Upper lobe of right lung (tissue), 1 donor: ENCODE results near the gene CMC1. TPM values are rescaled to one million over a fixed set of nuclear protein-coding genes. Genes with fewer than 3 reads are reported as not detected.
A peak's percentile ranks its signal among the peaks of the same experiment; 100 is the strongest.

Source experiments
- ATAC-seq: fragments of 200-7000 bp; cut with Tn5 transposase; one replicate; pipeline ENCODE4 v1.9.1; 2020; ENCODE audit warnings: mild to moderate bottlenecking, moderate library complexity
- DNase-seq: peaks from one replicate; pipeline ENCODE4 v3.0.0-alpha.2; 2020
- H3K27ac ChIP-seq: fragments of 200-600 bp; one replicate; pipeline ENCODE4 v1.8.0; 2022
- H3K27me3 ChIP-seq: fragments of 200-600 bp; one replicate; pipeline ENCODE4 v1.8.0; 2022; ENCODE audit warnings: mild to moderate bottlenecking
- H3K36me3 ChIP-seq: fragments of 200-600 bp; one replicate; pipeline ENCODE4 v1.8.0; 2022
- H3K4me1 ChIP-seq: fragments of 200-600 bp; one replicate; pipeline ENCODE4 v1.8.0; 2022
- H3K4me3 ChIP-seq: fragments of 200-600 bp; one replicate; pipeline ENCODE4 v1.8.0; 2022; ENCODE audit warnings: mild to moderate bottlenecking
- H3K9me3 ChIP-seq: fragments of 200-600 bp; one replicate; pipeline ENCODE4 v1.8.0; 2022
- intact Hi-C: fragments of 100-400 bp; cut with DNase I; formaldehyde crosslinking; loops from one replicate; pipeline ENCODE4 v1.11.0; 2022
- total RNA-seq: library from RNA; stranded (reverse); fragmentation: NEBNext Ultra II Directional; extraction: Animal tissue kit (Norgen Biotek cat#: 25700); gene quantifications from one replicate; pipeline ENCODE4 v1.2.1, GENCODE V29; 2021
- TF ChIP-seq, protein P1 (sequence below): fragments of 200-600 bp; IDR thresholded peaks from one replicate; pipeline ENCODE4 v1.8.0; 2022; ENCODE audit warnings: antibody characterized with exemption
- donor health status: DM: no; HTN: yes; CAD: no; lungs with severe emphysema.

The CMC1 gene
- total RNA-seq, 1 donor from 2014 or later, result 17.8 TPM

DNA sequence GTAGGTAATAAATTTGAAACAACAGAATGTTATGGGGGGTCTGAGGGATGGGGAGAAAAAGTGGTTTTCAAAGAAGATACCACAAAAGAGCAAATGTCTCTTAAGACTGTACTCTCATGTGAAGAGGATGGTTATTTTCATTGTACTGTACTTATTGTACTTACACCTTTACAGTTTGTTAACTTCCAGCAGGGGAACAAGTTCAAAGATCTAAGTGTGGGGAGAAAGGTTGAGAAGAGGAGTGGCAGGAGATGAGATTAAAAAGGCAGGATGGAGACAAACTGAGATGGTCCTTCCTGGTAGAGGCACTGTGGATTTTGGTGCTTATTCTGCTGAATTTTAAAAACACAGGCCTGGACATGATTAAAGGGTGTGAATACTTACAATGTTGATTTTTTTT is 101.7 kb downstream of the CMC1 start:
- Histone ChIP-seq H3K27ac (no peak overlapping the region), H3K36me3 (peaks cover 12% of the 10 kb centered on the region), H3K27me3 (no peaks in the 10 kb centered on the region), H3K4me3 (peak overlapping the region; percentile 1), H3K9me3 (no peaks in the 10 kb centered on the region), H3K4me1 (peaks cover 48% of the 10 kb centered on the region)
- ATAC-seq, result no peak
- intact Hi-C loops, result no loop called here
- no peak for DNase-seq
- TF ChIP-seq, protein P1, sequence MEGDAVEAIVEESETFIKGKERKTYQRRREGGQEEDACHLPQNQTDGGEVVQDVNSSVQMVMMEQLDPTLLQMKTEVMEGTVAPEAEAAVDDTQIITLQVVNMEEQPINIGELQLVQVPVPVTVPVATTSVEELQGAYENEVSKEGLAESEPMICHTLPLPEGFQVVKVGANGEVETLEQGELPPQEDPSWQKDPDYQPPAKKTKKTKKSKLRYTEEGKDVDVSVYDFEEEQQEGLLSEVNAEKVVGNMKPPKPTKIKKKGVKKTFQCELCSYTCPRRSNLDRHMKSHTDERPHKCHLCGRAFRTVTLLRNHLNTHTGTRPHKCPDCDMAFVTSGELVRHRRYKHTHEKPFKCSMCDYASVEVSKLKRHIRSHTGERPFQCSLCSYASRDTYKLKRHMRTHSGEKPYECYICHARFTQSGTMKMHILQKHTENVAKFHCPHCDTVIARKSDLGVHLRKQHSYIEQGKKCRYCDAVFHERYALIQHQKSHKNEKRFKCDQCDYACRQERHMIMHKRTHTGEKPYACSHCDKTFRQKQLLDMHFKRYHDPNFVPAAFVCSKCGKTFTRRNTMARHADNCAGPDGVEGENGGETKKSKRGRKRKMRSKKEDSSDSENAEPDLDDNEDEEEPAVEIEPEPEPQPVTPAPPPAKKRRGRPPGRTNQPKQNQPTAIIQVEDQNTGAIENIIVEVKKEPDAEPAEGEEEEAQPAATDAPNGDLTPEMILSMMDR, result no peak

DNA sequence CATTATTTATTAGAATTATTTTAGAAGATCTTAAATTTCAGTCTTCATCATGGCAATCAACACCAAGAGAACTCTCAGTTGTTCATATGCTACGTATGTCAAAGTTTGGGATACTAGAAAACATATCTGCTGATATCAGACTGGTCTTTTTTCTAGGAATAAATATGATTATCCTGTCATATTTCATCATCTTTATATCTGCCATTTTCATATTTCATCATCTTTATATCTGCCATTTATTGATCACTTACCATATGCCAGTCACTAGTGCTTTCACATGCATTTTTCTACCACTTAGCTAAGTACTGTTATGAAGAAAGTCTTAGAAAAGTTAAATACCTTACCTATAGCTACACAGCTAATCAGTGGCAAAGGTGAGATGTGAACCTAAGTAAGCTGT is 104.3 kb downstream of the CMC1 start:
- TF ChIP-seq, protein P1, result no peak
- Histone ChIP-seq H3K36me3 (no peaks in the 10 kb centered on the region), H3K27ac (no peak overlapping the region), H3K4me1 (peaks cover 48% of the 10 kb centered on the region), H3K9me3 (no peaks in the 10 kb centered on the region), H3K4me3 (peak overlapping the region; percentile 82), H3K27me3 (no peaks in the 10 kb centered on the region)
- no peak for DNase-seq
- ATAC-seq, result no peak
- intact Hi-C loops, result no loop called here

DNA sequence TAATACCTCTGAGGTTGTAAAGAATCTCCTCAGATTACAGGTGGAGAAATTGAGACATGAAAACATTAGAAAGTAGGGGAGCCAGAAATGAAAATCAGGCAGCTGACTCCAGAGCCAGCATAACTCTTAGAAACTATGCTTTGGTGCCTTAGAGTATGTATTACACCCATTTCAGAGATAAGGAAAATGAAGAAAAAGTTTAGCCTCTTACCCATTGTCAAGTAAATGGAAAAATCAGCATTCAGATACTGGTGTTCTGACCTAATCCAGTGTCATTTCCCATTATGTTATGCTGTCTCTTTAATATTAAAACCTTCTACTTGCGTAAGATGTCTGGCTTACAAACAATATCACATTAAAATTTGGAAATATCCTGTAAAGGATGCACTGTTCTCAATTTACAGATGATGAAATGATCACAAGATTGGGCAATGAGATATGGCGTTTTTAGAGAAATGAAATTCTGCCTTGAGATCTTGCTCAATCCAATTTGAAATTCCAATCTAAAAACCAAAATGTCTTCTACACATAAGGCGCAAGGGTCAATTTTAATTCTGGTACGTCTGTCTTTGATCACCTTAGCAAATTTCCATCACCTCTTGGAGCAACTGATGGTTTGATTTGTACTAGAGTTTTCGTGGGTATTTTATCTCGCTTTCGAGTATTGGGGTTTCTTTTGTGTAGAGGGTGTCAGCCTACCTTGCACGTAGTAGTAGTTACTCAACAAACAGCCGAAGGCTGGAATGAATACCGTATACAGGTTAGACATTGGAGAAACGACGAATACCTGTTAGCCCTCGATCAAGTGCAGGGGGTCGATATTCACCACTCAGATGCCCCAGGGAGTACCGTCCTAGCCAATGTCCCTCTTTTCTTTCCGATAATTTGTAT is 106.2 kb downstream of the CMC1 start:
- H3K9me3 ChIP-seq, result no peaks in the 10 kb centered on the region
- peak overlapping the region; percentile 82 for H3K4me3 ChIP-seq
- peak overlapping the region; percentile 100 for H3K27ac ChIP-seq
- no peaks in the 10 kb centered on the region for H3K27me3 ChIP-seq
- H3K4me1 ChIP-seq, result peaks cover 42% of the 10 kb centered on the region
- DNase-seq (no peak), ATAC-seq (no peak)
- TF ChIP-seq, protein P1, result no peak
- no peaks in the 10 kb centered on the region for H3K36me3 ChIP-seq
- intact Hi-C loops, result no loop called here

DNA sequence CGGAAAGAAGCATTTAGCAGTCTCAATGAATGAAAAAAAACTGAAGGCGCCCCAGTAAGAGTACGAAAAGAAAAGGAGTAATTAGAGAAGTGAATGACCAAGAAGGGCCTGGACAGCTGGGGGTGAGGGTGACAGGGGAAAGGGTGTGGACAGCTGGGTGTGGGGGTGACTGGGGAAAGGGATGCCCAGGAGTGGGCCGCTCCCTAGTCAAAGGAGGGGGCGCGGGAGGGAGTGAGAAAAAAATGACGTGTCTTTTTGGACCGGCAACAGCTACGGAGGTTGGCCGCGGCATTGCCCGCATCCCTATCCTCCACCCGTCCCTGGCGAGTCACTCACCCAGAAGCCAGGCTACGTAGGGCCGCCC is 106.8 kb downstream of the CMC1 start:
- ATAC-seq, result peak; percentile 89
- TF ChIP-seq, protein P1, result no peak

DNA sequence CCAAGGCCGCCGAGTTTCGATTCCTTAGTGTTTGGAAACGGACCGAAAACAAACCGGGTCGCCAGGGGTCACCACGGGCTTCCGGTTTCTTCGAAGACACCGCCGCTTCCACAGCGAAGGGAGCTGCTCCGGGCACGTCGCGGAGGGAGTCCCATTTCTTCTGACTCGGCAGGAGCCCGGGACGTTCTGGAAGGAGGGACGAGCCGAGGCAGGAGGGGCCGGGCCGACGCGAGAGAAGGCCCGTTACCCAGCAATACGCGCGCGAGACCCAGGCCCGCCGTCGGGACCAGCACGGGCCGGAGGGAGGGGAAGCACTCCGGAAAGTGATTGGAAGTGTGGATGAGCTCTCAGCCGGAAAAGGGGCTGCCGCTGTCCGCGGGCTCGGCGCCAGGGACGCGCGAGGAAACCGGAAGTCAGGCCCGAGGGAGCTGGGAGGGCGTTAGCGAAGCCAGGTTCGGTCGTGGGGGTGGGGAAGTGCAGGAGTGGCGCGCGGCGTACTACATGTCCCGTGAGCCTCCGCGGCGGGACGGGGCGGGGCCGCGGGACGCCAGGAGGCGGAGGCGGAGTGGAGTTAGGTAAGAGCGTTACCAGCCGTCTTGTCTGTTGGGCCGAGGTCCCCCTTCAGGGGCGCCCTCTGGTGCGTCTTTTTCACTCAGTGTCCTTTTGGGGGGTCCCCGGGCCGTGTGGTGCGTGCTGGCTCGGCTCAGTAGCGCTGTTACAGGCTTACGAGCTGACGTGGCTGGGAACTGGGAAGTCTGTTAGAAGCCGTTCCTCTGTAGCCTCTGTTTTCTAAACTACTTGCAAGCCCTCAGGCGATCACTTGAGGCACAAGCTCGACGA is 107.4 kb downstream of the CMC1 start, which contains the start of the genes AZI2 and ZCWPW2:
TSS of gene AZI2 (minus strand) at position 196 of the 840 bp plus-strand sequence. CDS start 8,207 bp downstream, outside the sequence.
TSS of gene ZCWPW2 (plus strand) at position 93 of the 840 bp plus-strand sequence. CDS start 64,348 bp downstream, outside the sequence.
- Histone ChIP-seq H3K36me3 (no peaks in the 10 kb centered on the region), H3K27ac (peak within 1 kb of the TSS; percentile 100), H3K9me3 (peaks cover 5% of the 10 kb centered on the region), H3K4me1 (peaks cover 32% of the 10 kb centered on the region), H3K4me3 (peak within 1 kb of the TSS; percentile 82), H3K27me3 (no peaks in the 10 kb centered on the region)
- TF ChIP-seq, protein P1, result peak; percentile 28
- intact Hi-C loops, result no loop called here
- DNase-seq, result peak; percentile 98
- ATAC-seq, result peak; percentile 97

More for the DNA sequence above, 106.8 kb downstream of the CMC1 start:
- peak overlapping the region; percentile 82 for H3K4me3 ChIP-seq
- H3K27me3 ChIP-seq, result no peaks in the 10 kb centered on the region
- peaks cover 36% of the 10 kb centered on the region for H3K4me1 ChIP-seq
- H3K27ac ChIP-seq, result peak overlapping the region; percentile 100
- H3K9me3 ChIP-seq, result no peaks in the 10 kb centered on the region
- no peaks in the 10 kb centered on the region for H3K36me3 ChIP-seq
- intact Hi-C loops, result no loop called here
- DNase-seq, result no peak
